Cerebellar nuclear complex (tissue), 1 donor: ENCODE data around the gene ANKRD33B.
"Not testable (repeated sequence)": the region's sequence is repeated elsewhere in the genome, so short reads cannot be mapped to it uniquely, and the experiment has no call there.

Source experiments
- DNase-seq, 2 experiments: peaks; one replicate each; lab custom pipeline; 2025; lab: John Stamatoyannopoulos, UW

Gene ANKRD33B

DNA sequence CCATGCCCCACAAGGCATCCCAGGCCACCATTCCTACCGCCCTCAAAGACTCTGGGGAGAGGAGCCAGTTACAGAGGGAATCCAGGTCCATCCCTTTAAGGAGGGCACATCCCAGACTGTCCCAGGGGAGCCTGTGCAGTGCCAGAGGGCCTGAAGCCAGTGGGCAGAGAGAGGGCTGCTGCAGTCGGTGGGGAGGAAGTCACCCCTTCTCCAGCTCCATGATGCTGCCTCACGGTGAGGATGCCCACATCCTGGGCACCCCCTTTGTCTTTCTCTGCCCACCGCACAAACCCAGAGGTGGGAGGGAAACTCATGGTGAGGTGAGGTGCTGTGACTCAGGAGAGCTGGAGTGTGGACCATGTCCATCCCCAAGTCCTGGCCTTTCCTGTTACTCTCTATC, 26.2 kb upstream of the ANKRD33B start:
- DNase-seq: no peak

GRCh38 chr5:10538103-10538788, 25.6 kb upstream of the ANKRD33B start:
- DNase-seq: no peak

GRCh38 chr5:10538789-10539686, 24.8 kb upstream of the ANKRD33B start:
- DNase-seq: no peak

DNA sequence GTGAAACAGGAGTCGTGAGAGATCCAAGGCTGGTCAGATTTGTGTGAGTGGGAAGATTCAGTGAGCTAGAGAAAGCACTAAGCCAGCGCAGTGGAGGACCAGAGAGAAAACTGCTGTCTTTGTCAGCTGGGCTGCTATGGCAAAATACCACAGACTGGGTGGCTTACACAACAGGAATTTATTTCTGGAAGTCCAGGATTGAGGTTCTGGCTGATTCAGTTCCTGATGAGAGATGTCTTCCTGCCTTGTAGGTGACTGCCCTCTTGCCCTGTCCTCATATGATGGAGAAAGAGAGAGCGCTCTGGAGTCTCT, 24.2 kb upstream of the ANKRD33B start:
- DNase-seq: no peak

- no peak for DNase-seq
Observed at GRCh38 chr5:10540036-10540544, 23.8 kb upstream of the ANKRD33B start.

- no peak for DNase-seq
Observed at GRCh38 chr5:10540951-10541646, 22.8 kb upstream of the ANKRD33B start.

- DNase-seq: no peak
Observed at GRCh38 chr5:10542055-10542550, 21.8 kb upstream of the ANKRD33B start.

GRCh38 chr5:10543585-10544040, 20.3 kb upstream of the ANKRD33B start:
- no peak for DNase-seq

DNA sequence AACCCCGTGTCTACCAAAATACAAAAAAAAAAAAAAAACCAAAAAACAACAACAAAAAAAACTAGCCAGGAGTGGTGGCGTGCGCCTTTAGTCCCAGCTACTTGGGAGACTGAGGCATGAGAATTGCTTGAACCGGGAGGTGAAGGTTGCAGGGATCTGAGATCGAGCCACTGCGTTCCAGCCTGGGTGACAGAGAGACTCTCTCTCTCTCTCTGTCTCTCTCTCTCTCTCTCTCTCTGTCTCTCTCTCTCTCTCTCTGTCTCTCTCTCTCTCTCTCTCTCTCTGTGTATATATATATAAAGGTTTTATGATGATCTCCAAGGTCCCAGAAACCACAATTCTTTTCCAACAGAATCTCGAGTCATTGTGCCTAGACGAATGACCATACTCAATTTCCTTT, 18.8 kb upstream of the ANKRD33B start:
- DNase-seq: no peak

DNA sequence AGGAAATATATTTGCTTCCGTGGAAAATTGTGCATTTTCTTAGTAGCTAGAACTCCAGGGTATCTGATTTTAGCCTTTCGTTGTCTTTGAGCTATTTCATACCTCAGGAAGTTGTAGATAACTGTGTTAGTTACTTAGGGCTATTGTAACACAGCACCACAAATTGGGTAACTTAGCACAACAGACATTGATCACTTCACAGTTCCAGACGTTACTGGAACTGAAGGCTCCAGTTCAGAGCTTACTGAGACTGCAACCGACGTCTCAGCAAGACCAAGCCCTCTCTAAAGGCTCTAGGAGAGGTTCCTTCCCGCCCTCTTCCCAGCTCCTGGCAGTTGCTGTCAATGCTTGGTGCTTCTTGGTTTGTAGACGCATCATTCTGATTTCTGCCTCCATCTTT, 17.7 kb upstream of the ANKRD33B start:
- no peak for DNase-seq

- no peak for DNase-seq
Observed at GRCh38 chr5:10548418-10549122, 15.3 kb upstream of the ANKRD33B start.

GRCh38 chr5:10549123-10549514, 14.8 kb upstream of the ANKRD33B start:
- not testable (repeated sequence) for DNase-seq

GRCh38 chr5:10550222-10550995, 13.5 kb upstream of the ANKRD33B start:
- DNase-seq: no peak

DNA sequence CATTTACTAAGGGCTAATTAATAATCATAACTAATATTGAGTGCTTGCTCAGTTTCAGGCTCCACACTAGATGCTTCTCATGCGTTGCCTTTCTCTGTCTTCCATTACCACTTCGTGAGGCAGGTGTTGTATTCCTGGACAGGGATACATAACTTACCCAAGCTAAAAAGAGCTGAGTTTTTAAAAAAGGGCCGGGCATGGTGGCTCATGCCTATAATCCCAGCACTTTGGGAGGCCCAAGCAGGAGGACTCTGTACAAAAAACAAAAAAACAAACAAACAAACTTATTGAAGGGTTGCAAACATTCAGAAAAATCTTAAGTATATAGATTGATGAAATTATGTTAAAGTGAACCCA, 12.1 kb upstream of the ANKRD33B start:
- DNase-seq: no peak

DNA sequence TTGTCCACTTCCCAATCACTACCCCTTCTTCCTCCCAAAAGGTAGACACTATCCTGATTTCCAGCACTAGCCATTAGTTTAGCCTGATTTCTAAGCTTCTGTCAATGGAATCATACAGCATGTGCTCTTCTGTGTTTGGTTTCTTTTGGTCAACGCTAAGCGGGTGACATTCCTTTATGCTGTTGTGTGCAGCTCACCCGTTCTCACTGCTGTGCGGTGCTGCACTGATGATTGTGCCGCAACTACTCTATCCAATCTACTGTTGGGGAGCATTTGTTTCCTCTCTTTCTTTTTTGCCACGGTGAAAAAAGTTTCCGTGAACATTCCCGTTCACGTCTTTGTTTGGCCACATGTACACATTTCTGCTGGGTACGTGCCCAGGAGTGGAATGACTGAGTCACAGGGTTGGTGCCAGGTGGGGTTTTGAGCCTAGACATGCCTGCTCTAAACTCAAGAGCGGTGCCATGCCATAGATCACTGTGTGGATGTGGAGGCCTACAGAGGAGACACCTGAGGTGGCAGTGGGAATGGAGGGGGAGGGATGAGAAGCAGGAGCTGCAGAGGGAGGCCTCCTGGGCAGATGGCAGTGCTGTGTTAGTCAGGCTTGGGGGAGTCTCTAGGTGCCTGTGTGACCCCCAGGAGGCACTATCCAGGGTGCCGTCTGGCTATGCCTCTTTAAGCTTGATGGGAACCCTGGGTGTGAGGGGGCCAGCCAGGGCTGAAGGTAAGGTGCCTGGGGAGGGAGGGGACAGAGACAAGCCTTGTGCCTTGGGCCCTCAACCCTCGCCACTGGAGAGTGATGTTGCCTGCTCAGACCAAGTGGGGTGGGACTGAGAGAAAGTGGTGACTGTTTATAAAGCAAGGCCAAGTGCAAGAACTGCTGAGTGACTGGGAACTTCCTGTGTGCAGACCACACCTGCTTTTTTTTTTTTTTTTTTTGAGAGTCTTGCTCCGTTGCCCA, 11.4 kb upstream of the ANKRD33B start:
- DNase-seq: no peak

GRCh38 chr5:10553476-10553875, 10.4 kb upstream of the ANKRD33B start:
- DNase-seq: no peak

- no peak for DNase-seq
Observed at GRCh38 chr5:10555277-10555684, 8.6 kb upstream of the ANKRD33B start.

DNA sequence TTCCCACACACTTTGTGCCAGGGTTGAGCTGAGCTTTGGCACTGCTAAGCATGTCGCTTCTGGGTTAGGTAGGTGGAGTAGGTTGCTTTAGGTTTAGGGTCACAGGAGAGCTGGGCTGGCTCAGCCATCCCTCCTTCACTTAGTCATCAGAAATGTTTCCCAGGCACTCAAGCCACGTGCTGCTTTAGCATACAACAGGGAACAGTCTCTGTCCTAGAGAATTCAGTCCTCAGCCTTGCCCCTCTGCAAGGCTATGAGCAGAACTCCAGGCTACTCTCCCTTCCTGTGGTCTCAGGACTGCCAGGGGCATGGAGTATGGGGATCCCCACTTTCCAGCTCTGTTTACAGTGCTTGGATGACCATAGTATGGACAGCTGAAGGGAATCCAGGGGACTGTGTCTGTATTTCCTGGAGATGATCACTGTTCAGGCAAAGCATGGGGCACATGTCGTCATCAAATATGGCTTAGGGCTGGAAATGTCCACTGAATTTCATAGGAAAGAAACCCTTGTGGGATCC, 7.5 kb upstream of the ANKRD33B start:
- DNase-seq: no peak

- DNase-seq: no peak
Observed at GRCh38 chr5:10556893-10557746, 6.8 kb upstream of the ANKRD33B start.
